Stimulated activated naive CD8-positive, alpha-beta T cell treated with anti-CD3 and anti-CD28 coated beads, Interleukin-15, Interleukin-2, amounts not matched to agents 100 ng/mL and 50 ng/mL, for 24 hours (primary cell): ENCODE data around the gene TOMT.

Experiments used
- H3K27ac Mint-ChIP-seq: one replicate; pipeline ENCODE4 v1.8.0; 2021; ENCODE audit warnings: mild to moderate bottlenecking, mixed read lengths
- H3K27me3 Mint-ChIP-seq: one replicate; pipeline ENCODE4 v1.8.0; 2021; ENCODE audit warnings: mixed read lengths
- H3K36me3 Mint-ChIP-seq: one replicate; pipeline ENCODE4 v1.8.0; 2021; ENCODE audit warnings: low read depth, mixed read lengths
- H3K4me1 Mint-ChIP-seq: one replicate; pipeline ENCODE4 v1.8.0; 2021; ENCODE audit warnings: low read depth, mixed read lengths
- H3K4me3 Mint-ChIP-seq: one replicate; pipeline ENCODE4 v1.8.0; 2021; ENCODE audit warnings: mild to moderate bottlenecking, mixed read lengths
- H3K9me3 Mint-ChIP-seq: one replicate; pipeline ENCODE4 v1.8.0; 2021; ENCODE audit warnings: mixed read lengths

Gene TOMT

DNA sequence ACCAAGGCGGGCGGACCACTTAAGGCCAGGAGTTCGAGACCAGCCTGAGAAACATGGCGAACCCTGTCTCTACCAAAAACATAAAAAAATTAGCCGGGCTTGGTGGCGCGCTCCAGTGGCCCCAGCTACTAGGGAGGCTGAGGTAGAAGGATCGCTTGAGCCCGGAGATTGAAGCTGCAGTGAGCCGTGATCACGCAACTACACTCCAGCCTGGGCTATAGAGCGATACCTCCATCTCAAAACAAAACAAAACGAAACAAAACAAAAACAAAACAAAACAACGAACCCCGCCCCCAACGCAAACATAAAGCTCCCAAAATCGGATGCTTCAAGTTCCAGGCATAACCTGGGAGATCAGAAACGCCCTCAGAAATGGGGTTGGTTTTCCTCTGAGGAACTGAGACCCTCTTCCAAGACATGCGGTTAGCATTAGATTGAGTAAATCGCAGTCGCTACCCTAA, 24.5 kb upstream of the TOMT start:
- Mint-ChIP-seq H3K4me1 (peaks cover 45% of the 10 kb centered on the region), H3K36me3 (peaks cover 4% of the 10 kb centered on the region), H3K27me3 (no peaks in the 10 kb centered on the region), H3K4me3 (peak overlapping the region; percentile 85), H3K27ac (peak overlapping the region; percentile 97), H3K9me3 (no peaks in the 10 kb centered on the region)

DNA sequence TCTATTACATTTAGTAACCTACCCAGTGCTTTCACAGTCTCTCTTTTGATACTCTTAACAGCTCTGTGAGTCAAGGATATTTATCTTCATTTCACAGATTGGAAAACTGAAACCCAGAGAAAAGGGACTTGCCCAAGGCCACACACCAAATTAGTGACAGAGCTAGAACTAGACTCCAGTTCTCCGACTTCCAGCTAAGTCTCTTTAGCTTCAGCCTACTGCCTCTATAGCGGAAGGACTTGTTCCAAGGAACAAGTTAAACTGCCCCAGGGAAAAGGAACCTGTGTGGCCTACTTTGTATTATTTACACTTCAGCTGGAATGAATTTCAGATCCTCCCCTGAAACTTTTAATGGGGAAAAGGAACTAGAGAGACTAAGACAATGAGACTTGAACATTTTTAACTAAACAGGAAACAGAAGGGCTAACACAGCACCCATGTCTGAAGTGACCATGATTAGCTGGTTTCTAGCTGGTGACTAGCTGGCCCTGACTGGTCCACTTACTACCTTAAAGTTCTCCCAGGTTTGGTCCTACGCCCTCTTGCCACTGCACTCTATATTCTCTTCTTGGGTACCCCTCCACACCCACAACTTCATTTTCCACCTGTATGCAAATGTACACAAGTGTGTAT, 23.8 kb upstream of the TOMT start:
- H3K4me1 Mint-ChIP-seq: peaks cover 43% of the 10 kb centered on the region
- peaks cover 4% of the 10 kb centered on the region for H3K36me3 Mint-ChIP-seq
- H3K27ac Mint-ChIP-seq: peak overlapping the region; percentile 97
- H3K9me3 Mint-ChIP-seq: no peaks in the 10 kb centered on the region
- peak overlapping the region; percentile 85 for H3K4me3 Mint-ChIP-seq
- no peaks in the 10 kb centered on the region for H3K27me3 Mint-ChIP-seq

DNA sequence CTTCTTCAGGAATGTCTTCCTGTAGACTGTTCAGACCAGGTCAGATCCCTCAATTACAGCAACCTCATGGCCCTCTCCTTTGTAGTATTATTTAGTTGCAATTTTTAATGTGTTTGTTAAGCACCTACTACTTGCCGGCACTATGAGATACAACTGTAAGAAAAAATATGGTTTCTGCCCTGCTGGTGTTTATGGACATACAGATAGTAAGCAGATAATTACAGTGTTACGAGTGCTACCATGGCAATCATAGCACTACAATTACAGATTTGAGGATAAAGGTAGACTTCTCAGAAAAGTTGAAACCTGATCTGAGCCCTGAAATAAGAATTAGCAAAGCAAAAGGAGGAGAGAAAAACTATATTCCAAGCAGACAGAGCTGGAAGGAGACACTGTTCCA, 22.3 kb upstream of the TOMT start:
- H3K27ac Mint-ChIP-seq: no peak overlapping the region
- H3K36me3 Mint-ChIP-seq: peaks cover 8% of the 10 kb centered on the region
- no peak overlapping the region for H3K4me3 Mint-ChIP-seq
- peaks cover 39% of the 10 kb centered on the region for H3K4me1 Mint-ChIP-seq
- H3K27me3 Mint-ChIP-seq: no peaks in the 10 kb centered on the region
- H3K9me3 Mint-ChIP-seq: no peaks in the 10 kb centered on the region

DNA sequence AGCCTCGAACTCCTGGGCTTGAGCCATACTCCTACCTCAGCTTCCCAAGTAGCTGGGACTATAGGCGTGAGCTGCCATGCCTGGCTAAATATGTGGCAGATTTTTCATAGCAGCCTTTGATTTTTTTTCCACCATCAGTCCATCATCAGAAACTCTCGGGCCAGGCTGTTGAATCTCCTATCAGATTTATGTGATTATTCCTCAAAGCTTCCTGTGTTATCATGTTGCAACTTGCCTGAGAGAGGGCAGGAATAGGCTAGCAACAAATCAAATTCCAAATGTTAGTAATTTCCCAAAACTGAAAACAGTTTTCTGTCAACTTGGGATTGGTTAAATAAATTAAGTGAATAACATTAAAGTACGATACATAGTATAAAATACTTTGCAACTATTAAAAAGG, 21.6 kb upstream of the TOMT start:
- Mint-ChIP-seq H3K27me3 (no peaks in the 10 kb centered on the region), H3K27ac (no peak overlapping the region), H3K4me3 (no peak overlapping the region), H3K36me3 (peaks cover 8% of the 10 kb centered on the region), H3K4me1 (peaks cover 37% of the 10 kb centered on the region), H3K9me3 (no peaks in the 10 kb centered on the region)

DNA sequence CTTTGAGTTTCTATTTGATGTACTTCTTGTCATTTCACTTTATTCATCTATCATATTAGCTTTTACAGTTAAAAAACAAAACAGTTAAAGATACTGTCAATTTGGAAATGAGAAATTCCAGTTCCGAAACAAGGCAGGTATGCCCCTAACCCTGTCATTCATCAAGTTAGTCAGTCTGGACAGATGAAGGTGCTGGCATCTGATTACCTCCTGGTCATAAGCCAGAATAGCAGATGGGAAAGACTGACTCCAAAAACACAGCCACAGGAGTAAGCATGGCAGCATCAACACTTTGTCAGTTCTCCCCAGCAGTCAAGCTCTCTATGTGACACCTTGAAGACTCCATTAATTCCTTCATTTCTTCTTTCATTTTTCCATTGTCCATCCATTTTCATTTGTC, 20.8 kb upstream of the TOMT start:
- H3K36me3 Mint-ChIP-seq: peaks cover 8% of the 10 kb centered on the region
- H3K4me3 Mint-ChIP-seq: no peak overlapping the region
- H3K9me3 Mint-ChIP-seq: no peaks in the 10 kb centered on the region
- H3K27me3 Mint-ChIP-seq: no peaks in the 10 kb centered on the region
- no peak overlapping the region for H3K27ac Mint-ChIP-seq
- peaks cover 30% of the 10 kb centered on the region for H3K4me1 Mint-ChIP-seq

GRCh38 chr11:72085621-72086351, 19.9 kb upstream of the TOMT start:
- H3K36me3 Mint-ChIP-seq: peaks cover 8% of the 10 kb centered on the region
- peaks cover 23% of the 10 kb centered on the region for H3K4me1 Mint-ChIP-seq
- no peak overlapping the region for H3K27ac Mint-ChIP-seq
- H3K9me3 Mint-ChIP-seq: no peaks in the 10 kb centered on the region
- no peak overlapping the region for H3K4me3 Mint-ChIP-seq
- no peaks in the 10 kb centered on the region for H3K27me3 Mint-ChIP-seq

GRCh38 chr11:72088076-72088808, 17.5 kb upstream of the TOMT start:
- Mint-ChIP-seq H3K27me3 (no peaks in the 10 kb centered on the region), H3K27ac (peak overlapping the region; percentile 50), H3K9me3 (no peaks in the 10 kb centered on the region), H3K36me3 (peaks cover 8% of the 10 kb centered on the region), H3K4me1 (peaks cover 11% of the 10 kb centered on the region), H3K4me3 (no peak overlapping the region)

- Mint-ChIP-seq H3K27me3 (no peaks in the 10 kb centered on the region), H3K4me3 (no peak overlapping the region), H3K4me1 (peaks cover 11% of the 10 kb centered on the region), H3K36me3 (peaks cover 15% of the 10 kb centered on the region), H3K9me3 (no peaks in the 10 kb centered on the region), H3K27ac (no peak overlapping the region)
Observed at GRCh38 chr11:72091292-72091691, 14.4 kb upstream of the TOMT start.

DNA sequence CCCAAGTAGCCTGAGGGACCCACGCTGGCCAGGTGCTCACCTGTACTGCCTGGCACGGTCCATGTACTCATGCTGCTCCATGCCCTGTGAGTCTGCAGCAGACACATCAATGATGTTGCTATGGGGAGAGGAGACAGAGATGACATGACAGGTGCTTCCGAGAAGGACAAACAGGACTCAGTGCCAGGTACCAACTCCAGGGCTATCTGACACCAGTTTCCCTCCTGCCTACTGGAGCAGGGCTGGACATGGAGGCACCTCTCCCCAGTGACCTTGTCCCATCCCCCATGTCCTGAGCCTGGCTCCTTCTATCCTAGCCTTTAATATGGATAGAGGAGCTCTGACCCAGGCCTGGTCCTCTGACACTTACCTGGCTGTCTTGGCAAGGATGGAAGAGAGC, 7.0 kb upstream of the TOMT start:
- H3K4me3 Mint-ChIP-seq: no peak overlapping the region
- peaks cover 31% of the 10 kb centered on the region for H3K4me1 Mint-ChIP-seq
- H3K27ac Mint-ChIP-seq: no peak overlapping the region
- H3K9me3 Mint-ChIP-seq: no peaks in the 10 kb centered on the region
- no peaks in the 10 kb centered on the region for H3K27me3 Mint-ChIP-seq
- peaks cover 31% of the 10 kb centered on the region for H3K36me3 Mint-ChIP-seq

DNA sequence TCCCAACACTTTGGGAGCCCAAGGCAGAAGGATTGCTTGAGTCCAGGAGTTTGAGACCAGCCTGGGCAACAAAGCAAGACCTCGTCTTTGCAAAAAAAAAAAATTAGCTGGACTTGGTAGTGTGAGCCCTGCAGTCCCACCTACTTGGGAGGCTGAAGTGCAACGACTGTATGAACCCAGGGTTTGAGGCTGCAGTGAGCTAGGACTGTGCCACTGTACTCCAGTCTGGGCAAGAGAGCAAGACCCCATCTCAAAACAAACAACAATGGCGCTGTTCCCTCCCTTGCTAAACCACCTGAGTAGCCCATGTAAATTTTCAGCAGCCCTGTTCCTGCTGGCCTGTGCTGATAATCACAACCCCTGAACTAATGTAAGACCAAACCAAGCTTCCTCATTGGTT, 5.7 kb upstream of the TOMT start:
- peaks cover 38% of the 10 kb centered on the region for H3K4me1 Mint-ChIP-seq
- no peaks in the 10 kb centered on the region for H3K9me3 Mint-ChIP-seq
- H3K36me3 Mint-ChIP-seq: peaks cover 26% of the 10 kb centered on the region
- H3K27ac Mint-ChIP-seq: peak overlapping the region; percentile 12
- no peaks in the 10 kb centered on the region for H3K27me3 Mint-ChIP-seq
- H3K4me3 Mint-ChIP-seq: no peak overlapping the region

DNA sequence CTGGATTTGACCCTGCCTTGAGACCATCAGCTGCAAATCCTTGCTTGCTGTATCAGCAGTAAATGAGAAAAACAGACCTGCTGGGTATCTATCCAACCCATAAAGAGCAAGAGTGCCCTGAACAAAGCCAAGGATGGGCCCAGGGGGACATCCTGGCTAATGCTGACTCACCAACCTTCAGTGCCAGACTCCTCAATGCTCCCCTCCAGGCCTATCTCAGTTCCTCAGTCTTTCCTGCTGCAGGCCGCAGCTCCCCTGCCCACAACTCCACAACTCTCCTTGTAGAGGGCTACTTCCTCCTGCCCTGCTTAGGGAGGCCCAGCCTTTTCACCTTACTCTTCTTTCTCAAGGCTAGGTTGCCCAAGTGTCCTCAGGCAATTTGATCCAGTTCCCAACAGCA, 5.3 kb upstream of the TOMT start:
- Mint-ChIP-seq H3K9me3 (no peaks in the 10 kb centered on the region), H3K36me3 (peaks cover 22% of the 10 kb centered on the region), H3K4me1 (peaks cover 38% of the 10 kb centered on the region), H3K27me3 (no peaks in the 10 kb centered on the region), H3K4me3 (no peak overlapping the region), H3K27ac (no peak overlapping the region)

- peaks cover 15% of the 10 kb centered on the region for H3K36me3 Mint-ChIP-seq
- H3K4me1 Mint-ChIP-seq: peaks cover 38% of the 10 kb centered on the region
- no peaks in the 10 kb centered on the region for H3K9me3 Mint-ChIP-seq
- H3K27me3 Mint-ChIP-seq: no peaks in the 10 kb centered on the region
- H3K27ac Mint-ChIP-seq: peak overlapping the region; percentile 94
- peak overlapping the region; percentile 92 for H3K4me3 Mint-ChIP-seq
Observed at GRCh38 chr11:72102162-72102561, 3.6 kb upstream of the TOMT start.

DNA sequence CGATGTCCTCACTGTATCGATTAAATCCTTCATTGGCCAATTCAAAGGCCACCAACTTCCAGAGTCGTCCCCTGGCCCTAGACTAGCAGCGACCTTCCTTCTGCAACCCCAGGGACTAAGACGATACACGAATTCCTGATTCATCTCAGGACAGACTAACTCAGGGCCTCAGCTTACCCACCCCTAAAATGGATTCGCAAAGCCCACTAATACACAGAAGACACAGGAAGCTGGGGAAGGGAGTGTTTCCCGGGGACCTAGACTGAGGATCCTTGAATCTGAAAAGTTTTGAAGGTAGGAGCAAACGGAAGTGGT, 3.1 kb upstream of the TOMT start:
- Mint-ChIP-seq H3K27ac (peak overlapping the region; percentile 94), H3K9me3 (no peaks in the 10 kb centered on the region), H3K4me3 (peak overlapping the region; percentile 92), H3K4me1 (peaks cover 38% of the 10 kb centered on the region), H3K27me3 (no peaks in the 10 kb centered on the region), H3K36me3 (peaks cover 14% of the 10 kb centered on the region)

DNA sequence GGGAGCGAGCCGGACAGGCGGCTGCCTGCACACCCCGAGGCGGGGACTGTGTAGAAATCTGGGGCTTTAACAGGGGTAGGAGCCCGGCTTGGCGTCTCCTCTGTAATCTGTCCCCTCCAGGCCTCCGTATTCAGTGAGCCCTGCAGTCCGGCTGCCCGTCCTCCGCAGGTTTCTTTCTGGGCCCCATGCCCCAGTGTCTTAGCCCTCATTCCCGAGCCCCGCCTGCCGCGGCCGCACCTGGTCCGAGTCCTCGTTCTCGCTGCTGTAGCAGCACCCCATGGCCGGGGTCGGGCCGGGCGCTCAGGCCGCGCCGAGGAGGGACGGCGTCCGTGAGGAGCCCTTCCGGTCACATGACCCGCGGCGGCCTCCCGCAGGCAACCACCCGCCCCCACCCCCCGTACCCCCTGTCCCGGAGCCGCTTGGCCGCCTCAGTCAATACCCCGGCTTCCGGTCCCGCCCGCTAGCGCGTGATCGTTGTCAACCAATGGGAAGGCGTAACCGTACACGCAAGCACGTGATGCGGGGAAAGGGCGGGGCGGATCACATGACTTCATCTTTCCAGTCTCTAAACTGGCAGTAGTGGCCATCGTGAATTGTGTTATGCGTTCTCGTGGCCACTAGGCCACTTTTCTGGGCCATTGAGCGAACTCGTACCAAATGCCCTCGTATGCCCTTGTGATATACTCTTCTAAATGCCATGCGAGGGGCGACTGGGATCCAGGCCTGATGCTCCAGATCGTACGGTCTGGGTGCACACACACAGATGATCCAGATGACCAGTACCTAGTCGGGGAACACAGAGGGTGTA, 2.6 kb upstream of the TOMT start, which contains the start of gene LAMTOR1:
Gene LAMTOR1 (minus strand): TSS at position 352 of the 808 bp plus-strand sequence. CDS start 73 bp downstream, at position 279.
- Mint-ChIP-seq H3K36me3 (peaks cover 14% of the 10 kb centered on the region), H3K4me3 (peak within 1 kb of the TSS; percentile 92), H3K9me3 (no peaks in the 10 kb centered on the region), H3K27ac (peak within 1 kb of the TSS; percentile 94), H3K4me1 (peaks cover 38% of the 10 kb centered on the region), H3K27me3 (no peaks in the 10 kb centered on the region)
